Measurements from ENCODE around the gene CATSPER3. TPM values are rescaled to one million over a fixed set of nuclear protein-coding genes. Genes with fewer than 3 reads are reported as not detected.

Gene CATSPER3
- total and polyA plus RNA-seq, 2 experiments from 2014 or later = 0.11 to 0.14 TPM

GRCh38 chr5:135009736-135010501 lies 42.2 kb downstream of the CATSPER3 start:
- Histone ChIP-seq H3K27ac (no peak overlapping the region), H3K4me2 (ENCODE audit: unreplicated experiment) (no peak overlapping the region), H3K9me2 (ENCODE audit: insufficient read depth) (no peaks in the 10 kb centered on the region), H3K79me2 (ENCODE audit: insufficient read depth) (no peaks in the 10 kb centered on the region), H3K4me1 (ENCODE audit: insufficient read depth) (no peaks in the 10 kb centered on the region), H3K9me3 (ENCODE audit: low read depth) (no peaks in the 10 kb centered on the region), H3K4me3 (no peak overlapping the region), H4K20me1 (ENCODE audit: insufficient read depth) (no peaks in the 10 kb centered on the region), H3F3A (ENCODE audit: insufficient read depth) (no peaks in the 10 kb centered on the region), H2AFZ (no peak overlapping the region), H3K9ac (no peak overlapping the region), H3K36me3 (ENCODE audit: low read depth) (no peaks in the 10 kb centered on the region), H3K27me3 (replicated peaks; ENCODE audit: insufficient read depth) (no peaks in the 10 kb centered on the region; the same call in 1 of the 2 replicates)
- no peak for DNase-seq
- 64% methylated on average over 11 of the region's 11 CpGs for WGBS, 2 experiments (ENCODE audit: low coverage in 1 of 2, low lambda C conversion rate in 2 of 2, missing lambda C conversion rate in 2 of 2)
- TF ChIP-seq EZH2phosphoT487 (IDR thresholded peaks at IDR 0.05; ENCODE audit: insufficient read depth, low read depth) (no peak), EZH2 (IDR thresholded peaks at IDR 0.05; ENCODE audit: insufficient read depth, poor library complexity, severe bottlenecking) (no peak)
- in situ Hi-C loops (cut with MboI) = no loop called here

- Histone ChIP-seq H3K4me1 (ENCODE audit: insufficient read depth) (no peaks in the 10 kb centered on the region), H3K9ac (no peak overlapping the region), H3K4me3 (no peak overlapping the region), H3K9me3 (ENCODE audit: low read depth) (no peaks in the 10 kb centered on the region), H3K9me2 (ENCODE audit: insufficient read depth) (no peaks in the 10 kb centered on the region), H2AFZ (no peak overlapping the region), H3K27ac (no peak overlapping the region), H3K27me3 (replicated peaks; ENCODE audit: insufficient read depth) (no peaks in the 10 kb centered on the region; the same call in 1 of the 2 replicates), H3K4me2 (ENCODE audit: unreplicated experiment) (no peak overlapping the region), H3F3A (ENCODE audit: insufficient read depth) (no peaks in the 10 kb centered on the region), H4K20me1 (ENCODE audit: insufficient read depth) (no peaks in the 10 kb centered on the region), H3K79me2 (ENCODE audit: insufficient read depth) (no peaks in the 10 kb centered on the region), H3K36me3 (ENCODE audit: low read depth) (no peaks in the 10 kb centered on the region)
- 59 to 67% methylated on average over 3 of the region's 3 CpGs for WGBS, 2 experiments (ENCODE audit: low coverage in 1 of 2, low lambda C conversion rate in 2 of 2, missing lambda C conversion rate in 2 of 2)
- no peak for DNase-seq
- in situ Hi-C loops (cut with MboI) = no loop called here
- no peak for TF ChIP-seq EZH2phosphoT487 (IDR thresholded peaks at IDR 0.05; ENCODE audit: insufficient read depth, low read depth)
- TF ChIP-seq EZH2 (IDR thresholded peaks at IDR 0.05; ENCODE audit: insufficient read depth, poor library complexity, severe bottlenecking) = no peak
Observed at GRCh38 chr5:135010502-135011354, 43.0 kb downstream of the CATSPER3 start.

- Histone ChIP-seq H3K36me3 (ENCODE audit: low read depth) (no peaks in the 10 kb centered on the region), H2AFZ (no peak overlapping the region), H3K9me2 (ENCODE audit: insufficient read depth) (no peaks in the 10 kb centered on the region), H4K20me1 (ENCODE audit: insufficient read depth) (no peaks in the 10 kb centered on the region), H3K4me1 (ENCODE audit: insufficient read depth) (no peaks in the 10 kb centered on the region), H3K9me3 (ENCODE audit: low read depth) (no peaks in the 10 kb centered on the region), H3K4me2 (ENCODE audit: unreplicated experiment) (no peak overlapping the region), H3K9ac (no peak overlapping the region), H3K27me3 (replicated peaks; ENCODE audit: insufficient read depth) (peaks cover 7% of the 10 kb centered on the region; the same call in 1 of the 2 replicates), H3K4me3 (no peak overlapping the region), H3F3A (ENCODE audit: insufficient read depth) (no peaks in the 10 kb centered on the region), H3K27ac (no peak overlapping the region), H3K79me2 (ENCODE audit: insufficient read depth) (no peaks in the 10 kb centered on the region)
- 64 to 71% methylated on average over 4 of the region's 4 CpGs for WGBS, 2 experiments (ENCODE audit: low coverage in 1 of 2, low lambda C conversion rate in 2 of 2, missing lambda C conversion rate in 2 of 2)
- no peak for TF ChIP-seq EZH2phosphoT487 (IDR thresholded peaks at IDR 0.05; ENCODE audit: insufficient read depth, low read depth)
- no peak for TF ChIP-seq EZH2 (IDR thresholded peaks at IDR 0.05; ENCODE audit: insufficient read depth, poor library complexity, severe bottlenecking)
- DNase-seq = no peak
- in situ Hi-C loops (cut with MboI) = no loop called here
Observed at GRCh38 chr5:135011355-135012032, 43.8 kb downstream of the CATSPER3 start.

- Histone ChIP-seq H3K36me3 (ENCODE audit: low read depth) (no peaks in the 10 kb centered on the region), H4K20me1 (ENCODE audit: insufficient read depth) (no peaks in the 10 kb centered on the region), H3K27me3 (replicated peaks; ENCODE audit: insufficient read depth) (peaks cover 9% of the 10 kb centered on the region; the same call in 1 of the 2 replicates), H3K27ac (no peak overlapping the region), H3K4me3 (no peak overlapping the region), H3K79me2 (ENCODE audit: insufficient read depth) (no peaks in the 10 kb centered on the region), H3K4me2 (ENCODE audit: unreplicated experiment) (no peak overlapping the region), H3K9me3 (ENCODE audit: low read depth) (no peaks in the 10 kb centered on the region), H3K4me1 (ENCODE audit: insufficient read depth) (no peaks in the 10 kb centered on the region), H2AFZ (no peak overlapping the region), H3K9me2 (ENCODE audit: insufficient read depth) (no peaks in the 10 kb centered on the region), H3F3A (ENCODE audit: insufficient read depth) (no peaks in the 10 kb centered on the region), H3K9ac (no peak overlapping the region)
- in situ Hi-C loops (cut with MboI) = no loop called here
- WGBS, 2 experiments (ENCODE audit: low coverage in 1 of 2, low lambda C conversion rate in 2 of 2, missing lambda C conversion rate in 2 of 2) = 62 to 79% methylated on average over 2 of the region's 2 CpGs
- no peak for DNase-seq
- TF ChIP-seq EZH2phosphoT487 (IDR thresholded peaks at IDR 0.05; ENCODE audit: insufficient read depth, low read depth) = no peak
- no peak for TF ChIP-seq EZH2 (IDR thresholded peaks at IDR 0.05; ENCODE audit: insufficient read depth, poor library complexity, severe bottlenecking)
Observed at GRCh38 chr5:135012033-135012588, 44.4 kb downstream of the CATSPER3 start.

Data from GM23248 (cell line).